Glomerular endothelial cell (primary cell): ENCODE measurements around the gene ISG20. TPM values are rescaled to one million over a fixed set of nuclear protein-coding genes. Genes with fewer than 3 reads are reported as not detected.

Experiments
- total RNA-seq: library from RNA; depleted of rRNA; stranded (reverse); fragments of >200 nt; gene quantifications from 2 replicates; pipeline ENCODE4 v1.2.3, GENCODE V29; 2015

The ISG20 gene
- total RNA-seq, 1 donor from 2014 or later, result 36.5 TPM

Other genes starting within 250 kb of the ISG20 start
- 17.9 and 19.8 TPM in 2 replicates for gene MRPL46, start 171.6 kb upstream of the ISG20 start, total RNA-seq
- 28.9 and 54.1 TPM in 2 replicates for gene MRPS11, start 171.3 kb upstream of the ISG20 start, total RNA-seq
- gene DET1, start 92.3 kb upstream of the ISG20 start, total RNA-seq, result 4.1 and 5.0 TPM in 2 replicates
- gene AEN, start 17.7 kb upstream of the ISG20 start, total RNA-seq, result 61.5 and 65.4 TPM in 2 replicates
- gene ACAN, start 164.4 kb downstream of the ISG20 start, total RNA-seq, result 0.19 and 2.2 TPM in 2 replicates